HepG2 (cell line): ENCODE data around the gene MACROD2. TPM values are rescaled to one million over a fixed set of nuclear protein-coding genes. Genes with fewer than 3 reads are reported as not detected.

Experiments used
- ATAC-seq: fragments of 200-7000 bp; cut with Tn5 transposase; 3 replicates; pipeline ENCODE4 v1.9.1; 2020; ENCODE audit warnings: mild to moderate bottlenecking, moderate library complexity
- BruUV-seq: library from RNA; stranded (reverse); fragments of 400-500 nt; replicated peaks from 2 replicates; lab custom pipeline; 2021; lab: Mats Ljungman, UMichigan
- CTCF ChIA-PET: fragments of 300-600 bp; formaldehyde crosslinking; extraction: SDS; loops from one replicate; lab custom pipeline; 2021; ENCODE audit warnings: low total read pairs, inconsistent platforms, low intra/inter-chr PET ratio; lab: Yijun Ruan, JAX
- POLR2A ChIA-PET: fragments of 350-600 bp; sonication (Branson Sonifier 250); formaldehyde crosslinking; loops from one replicate; lab custom pipeline; 2020; ENCODE audit warnings: antibody characterized with exemption, inconsistent platforms; lab: Yijun Ruan, JAX
- DNase-seq: peaks from one replicate; pipeline ENCODE4 v3.0.0-alpha.2; 2015; ENCODE audit warnings: low spot score
- FAIRE-seq: peaks from 3 replicates; lab custom pipeline; 2011; peaks lifted over from hg19 to GRCh38; lab: Jason Lieb, UNC
- H2AFZ ChIP-seq: one replicate; pipeline ENCODE4 v1.6.1; 2011; ENCODE audit warnings: low read length, inconsistent platforms
- H3K27ac ChIP-seq: fragments of 300-600 bp; 3 replicates; pipeline ENCODE4 v1.8.0; 2011; ENCODE audit warnings: mixed run types, mild to moderate bottlenecking, mixed read lengths, low read length, inconsistent platforms; ENCODE audit not compliant: insufficient read depth; ENCODE audit errors: extremely low read length
- H3K27me3 ChIP-seq, 2 experiments: fragments of 200-600 bp in 1 of 2; 2 replicates in 1 of 2; 3 replicates in 1 of 2; pipeline versions ENCODE4 v1.6.0 to v1.8.0; 2011; ENCODE audit warnings: low read length in 2 of 2, mild to moderate bottlenecking in 2 of 2, moderate library complexity in 2 of 2, inconsistent platforms in 1 of 2; ENCODE audit not compliant: insufficient read depth in 2 of 2, control insufficient read depth in 1 of 2
- H3K36me3 ChIP-seq, 2 experiments: fragments of 200-600 bp in 1 of 2; replicated peaks in 1 of 2; 2 replicates in 1 of 2; 3 replicates in 1 of 2; pipeline versions ENCODE4 v1.5.1 to v1.8.0; 2011; ENCODE audit warnings: low read length in 2 of 2, inconsistent platforms in 1 of 2; ENCODE audit not compliant: insufficient read depth in 2 of 2, control insufficient read depth in 1 of 2
- H3K4me1 ChIP-seq: 2 replicates; pipeline ENCODE4 v1.5.1; 2012; ENCODE audit warnings: low read length, inconsistent platforms; ENCODE audit not compliant: insufficient read depth
- H3K4me2 ChIP-seq: 2 replicates; pipeline ENCODE4 v1.6.0; 2011; ENCODE audit warnings: low read depth, low read length, inconsistent platforms
- H3K4me3 ChIP-seq, 3 experiments: fragments of 200-600 bp in 1 of 3; sonication (generic), shearing (Covaris generic) in 1 of 3; replicated peaks in 1 of 3; 2 replicates each; pipeline ENCODE4 v1.5.1; 2011 to 2016; ENCODE audit warnings: low read length in 3 of 3, inconsistent platforms in 2 of 3, low read depth in 2 of 3, mild to moderate bottlenecking in 2 of 3, control low read depth in 1 of 3, mixed read lengths in 1 of 3; ENCODE audit not compliant: insufficient read depth in 1 of 3
- H3K79me2 ChIP-seq: one replicate; pipeline ENCODE4 v1.6.1; 2011; ENCODE audit warnings: low read length, inconsistent platforms; ENCODE audit not compliant: insufficient read depth
- H3K9ac ChIP-seq: 2 replicates; pipeline ENCODE4 v1.6.0; 2011; ENCODE audit warnings: mild to moderate bottlenecking, low read depth, low read length, inconsistent platforms; ENCODE audit not compliant: insufficient read depth
- H3K9me3 ChIP-seq: 2 replicates; pipeline ENCODE4 v1.5.1; 2012; ENCODE audit warnings: mild to moderate bottlenecking, low read length
- H4K20me1 ChIP-seq: 2 replicates; pipeline ENCODE4 v1.6.0; 2011; ENCODE audit warnings: inconsistent platforms, mild to moderate bottlenecking, low read length, moderate library complexity; ENCODE audit not compliant: insufficient read depth
- FLYWCH1 ChIP-seq: sonication (generic); formaldehyde crosslinking; IDR thresholded peaks from 2 replicates; pipeline ENCODE4 v1.8.1; 2023; ENCODE audit warnings: mild to moderate bottlenecking, missing genetic modification reagents
- NFATC3 ChIP-seq: sonication (generic); formaldehyde crosslinking; IDR thresholded peaks from 2 replicates; pipeline ENCODE4 v1.5.1; 2020; ENCODE audit warnings: mild to moderate bottlenecking, missing genetic modification reagents
- POLR2A ChIP-seq, 2 experiments: IDR thresholded peaks; 2 replicates each; pipeline ENCODE4 v1.6.1; 2011; ENCODE audit warnings: low read depth in 2 of 2, low read length in 2 of 2, mild to moderate bottlenecking in 1 of 2, moderate library complexity in 1 of 2; ENCODE audit not compliant: insufficient read depth in 1 of 2
- RFX3 ChIP-seq: IDR thresholded peaks from 2 replicates; pipeline ENCODE4 v1.6.1; 2016; ENCODE audit warnings: missing biosample characterization, missing genetic modification reagents
- ZFP36 ChIP-seq: fragments of 150-350 bp; IDR thresholded peaks from 2 replicates; pipeline ENCODE4 v1.6.1; 2018; ENCODE audit warnings: borderline replicate concordance, low read length, low read depth; ENCODE audit not compliant: partially characterized antibody
- ZNF570 ChIP-seq: sonication (generic); formaldehyde crosslinking; IDR thresholded peaks from 2 replicates; pipeline ENCODE4 v1.4.0; 2020; ENCODE audit warnings: mild to moderate bottlenecking, missing genetic modification reagents, borderline replicate concordance
- WGBS: methylation state at CpG from one replicate; pipeline ENCODE4 v1.1.6; 2017; ENCODE audit warnings: low lambda C conversion rate; 5-methylcytosine and 5-hydroxymethylcytosine counted together
- in situ Hi-C: cut with HindIII; loops from 2 replicates; pipeline ENCODE4 v1.10.0; 2017; ENCODE audit warnings: low pct_unique_long_range_greater_than_20kb; ENCODE audit not compliant: extremely low pct_ligation_motif_present
- intact Hi-C: fragments of 100-400 bp; cut with micrococcal nuclease; formaldehyde crosslinking; loops from one replicate; pipeline ENCODE4 v1.10.0; 2022; ENCODE audit not compliant: unreplicated experiment
- polyA plus RNA-seq, 8 experiments: library from polyadenylated mRNA; depleted of rRNA in 3 of 8; stranded (reverse) in 7 of 8; unstranded in 1 of 8; fragments of >200 nt; fragmentation: Illumina TruSeq in 4 of 8; extraction: Trizol in 4 of 8; gene quantifications; 2 replicates each; pipeline versions ENCODE4 v1.2.1 to v1.2.3, GENCODE V29; 2011 to 2016; ENCODE audit warnings: low read depth in 4 of 8, missing spikeins in 1 of 8, mixed read lengths in 1 of 8; ENCODE audit not compliant: insufficient read depth in 1 of 8
- total RNA-seq, 5 experiments: library from RNA; depleted of rRNA; stranded (reverse); fragments of >200 nt; fragmentation: Illumina TruSeq; extraction: Trizol; gene quantifications; 2 replicates each; pipeline ENCODE4 v1.2.3, GENCODE V29; 2016; ENCODE audit warnings: low read depth in 1 of 5
- TF ChIP-seq, protein P1 (sequence below): sonication (generic); formaldehyde crosslinking; IDR thresholded peaks from 2 replicates; pipeline ENCODE4 v1.5.0; 2020; ENCODE audit warnings: mild to moderate bottlenecking, missing genetic modification reagents

Gene MACROD2
- total and polyA plus RNA-seq, 2 of the 13 experiments (the other 11 are each of a cell fraction or from before 2014, with no cell fraction given), result 0.13 to 0.51 TPM

DNA sequence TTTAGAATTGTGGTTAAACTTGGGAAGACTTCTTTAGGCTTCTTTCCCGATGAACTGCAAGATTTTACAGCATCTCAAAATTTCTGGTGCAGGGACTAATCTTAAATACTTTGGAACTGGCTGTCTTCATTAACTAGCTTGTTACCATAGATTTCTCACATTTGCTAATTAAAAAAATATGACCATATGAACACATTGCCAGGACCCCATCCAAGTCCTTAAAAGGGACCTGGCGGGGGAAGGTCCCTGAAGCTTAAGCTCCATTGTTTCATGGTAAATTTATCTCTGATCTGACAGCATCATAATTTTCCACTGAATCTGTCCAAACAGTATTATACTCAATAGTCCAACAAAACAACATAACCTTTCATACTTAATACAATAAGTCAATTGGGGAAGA is 859.9 kb downstream of the MACROD2 start:
- no peak for ATAC-seq
- in situ Hi-C loops, result no loop called here
- H3K4me1 ChIP-seq, result no peaks in the 10 kb centered on the region
- H3K9ac ChIP-seq, result no peak overlapping the region
- H3K9me3 ChIP-seq, result no peaks in the 10 kb centered on the region
- BruUV-seq, result no TSS peak
- no peak for DNase-seq
- ChIA-PET POLR2A (no interaction called here), CTCF (no interaction called here)
- intact Hi-C loops, result no loop called here
- H4K20me1 ChIP-seq, result no peaks in the 10 kb centered on the region
- H3K36me3 ChIP-seq, result no peaks in the 10 kb centered on the region
- H3K79me2 ChIP-seq, result no peaks in the 10 kb centered on the region
- H2AFZ ChIP-seq, result no peak overlapping the region
- no peak overlapping the region for H3K4me3 ChIP-seq
- no peaks in the 10 kb centered on the region for H3K27me3 ChIP-seq
- 60% methylated on average over 2 of the region's 2 CpGs for WGBS
- no peak for FAIRE-seq
- no peak for TF ChIP-seq FLYWCH1 (CRISPR knock-in tag)
- no peak for TF ChIP-seq ZFP36
- TF ChIP-seq RFX3 (CRISPR knock-in tag), result no peak
- H3K27ac ChIP-seq, result no peak overlapping the region
- no peak overlapping the region for H3K4me2 ChIP-seq

DNA sequence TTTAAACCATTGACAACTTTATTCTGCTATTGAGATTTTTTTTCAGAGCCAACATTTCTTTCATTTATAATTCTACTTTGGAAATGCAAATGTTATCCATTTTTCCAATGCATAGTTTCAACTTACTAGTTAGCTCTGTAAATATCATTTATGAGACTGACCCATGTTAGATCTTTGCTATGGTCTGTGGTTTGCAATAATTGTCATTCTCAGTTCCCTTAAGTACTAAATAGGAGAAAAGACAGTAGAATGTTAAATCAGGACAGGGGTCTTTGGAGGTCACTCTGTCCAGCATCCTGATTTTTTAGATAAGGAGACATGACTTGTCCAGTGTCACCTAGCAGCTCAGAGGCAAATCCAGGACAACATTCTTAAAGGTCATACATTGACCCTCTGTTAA is 864.3 kb downstream of the MACROD2 start:
- no peak overlapping the region for H3K4me3 ChIP-seq
- H3K36me3 ChIP-seq, result no peaks in the 10 kb centered on the region
- no peak for ATAC-seq
- no peak overlapping the region for H2AFZ ChIP-seq
- H4K20me1 ChIP-seq, result no peaks in the 10 kb centered on the region
- ChIA-PET CTCF (no interaction called here), POLR2A (no interaction called here)
- H3K4me1 ChIP-seq, result no peaks in the 10 kb centered on the region
- no peak for DNase-seq
- intact Hi-C loops (no loop called here), in situ Hi-C loops (no loop called here)
- FAIRE-seq, result no peak
- H3K27ac ChIP-seq, result no peak overlapping the region
- no peaks in the 10 kb centered on the region for H3K27me3 ChIP-seq
- TF ChIP-seq, protein P1, sequence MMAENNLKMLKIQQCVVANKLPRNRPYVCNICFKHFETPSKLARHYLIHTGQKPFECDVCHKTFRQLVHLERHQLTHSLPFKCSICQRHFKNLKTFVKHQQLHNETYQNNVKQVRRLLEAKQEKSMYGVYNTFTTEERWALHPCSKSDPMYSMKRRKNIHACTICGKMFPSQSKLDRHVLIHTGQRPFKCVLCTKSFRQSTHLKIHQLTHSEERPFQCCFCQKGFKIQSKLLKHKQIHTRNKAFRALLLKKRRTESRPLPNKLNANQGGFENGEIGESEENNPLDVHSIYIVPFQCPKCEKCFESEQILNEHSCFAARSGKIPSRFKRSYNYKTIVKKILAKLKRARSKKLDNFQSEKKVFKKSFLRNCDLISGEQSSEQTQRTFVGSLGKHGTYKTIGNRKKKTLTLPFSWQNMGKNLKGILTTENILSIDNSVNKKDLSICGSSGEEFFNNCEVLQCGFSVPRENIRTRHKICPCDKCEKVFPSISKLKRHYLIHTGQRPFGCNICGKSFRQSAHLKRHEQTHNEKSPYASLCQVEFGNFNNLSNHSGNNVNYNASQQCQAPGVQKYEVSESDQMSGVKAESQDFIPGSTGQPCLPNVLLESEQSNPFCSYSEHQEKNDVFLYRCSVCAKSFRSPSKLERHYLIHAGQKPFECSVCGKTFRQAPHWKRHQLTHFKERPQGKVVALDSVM (CRISPR knock-in tag), result no peak
- no peak for TF ChIP-seq NFATC3 (CRISPR knock-in tag)
- no peak for TF ChIP-seq POLR2A (IDR thresholded peaks at IDR 0.05; ENCODE audit: insufficient read depth in 1 of 2, low read depth in 2 of 2, low read length in 2 of 2)
- no peak for TF ChIP-seq ZNF570 (CRISPR knock-in tag)
- H3K9me3 ChIP-seq, result no peaks in the 10 kb centered on the region
- no peak overlapping the region for H3K9ac ChIP-seq
- H3K79me2 ChIP-seq, result no peaks in the 10 kb centered on the region
- no TSS peak for BruUV-seq
- no peak overlapping the region for H3K4me2 ChIP-seq
